ENCODE results near the gene ZNF91.
A peak's percentile ranks its signal among the peaks of the same experiment; 100 is the strongest.
"Not testable (repeated sequence)": the region's sequence is repeated elsewhere in the genome, so short reads cannot be mapped to it uniquely, and the experiment has no call there.

ZNF91 gene

DNA sequence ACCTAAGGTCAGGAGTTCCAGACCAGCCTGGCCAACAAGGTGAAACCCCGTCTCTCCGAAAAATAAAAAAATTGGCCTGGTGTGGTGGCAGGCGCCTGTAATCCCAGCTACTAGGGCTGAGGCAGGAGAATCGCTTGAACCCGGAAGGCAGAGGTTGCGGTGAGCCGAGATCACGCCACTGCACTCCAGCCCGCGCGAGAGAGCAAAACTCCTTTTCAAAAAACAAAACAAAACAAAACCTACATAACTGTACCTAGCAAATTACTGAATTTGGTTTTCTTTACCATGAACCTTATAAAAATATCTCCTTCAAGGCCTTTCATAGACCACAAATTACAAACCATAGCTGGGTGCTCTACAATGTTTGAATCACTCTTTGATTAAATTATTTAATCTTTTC, 760 bp downstream of the ZNF91 start:
- peak; percentile 20 for DNase-seq

DNA sequence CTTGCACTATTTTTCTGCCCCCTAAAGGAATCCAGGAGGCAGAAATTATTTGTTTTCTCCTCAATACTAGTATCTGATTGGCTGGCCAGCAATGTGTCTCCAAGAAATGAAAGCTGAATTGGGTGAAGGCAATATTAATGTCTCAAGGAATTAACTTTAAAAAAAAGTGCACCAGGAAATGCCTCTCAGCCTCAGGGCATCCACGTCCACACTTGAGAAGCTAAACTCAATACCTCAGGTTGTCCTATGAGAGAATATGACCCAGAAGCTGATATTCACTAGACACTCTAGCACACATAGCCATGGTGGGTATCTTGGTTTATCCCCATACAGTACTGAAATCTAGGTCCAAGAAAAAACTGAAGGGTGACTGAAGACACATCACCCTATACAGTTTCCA, 2.1 kb downstream of the ZNF91 start:
- no peak for DNase-seq

DNA sequence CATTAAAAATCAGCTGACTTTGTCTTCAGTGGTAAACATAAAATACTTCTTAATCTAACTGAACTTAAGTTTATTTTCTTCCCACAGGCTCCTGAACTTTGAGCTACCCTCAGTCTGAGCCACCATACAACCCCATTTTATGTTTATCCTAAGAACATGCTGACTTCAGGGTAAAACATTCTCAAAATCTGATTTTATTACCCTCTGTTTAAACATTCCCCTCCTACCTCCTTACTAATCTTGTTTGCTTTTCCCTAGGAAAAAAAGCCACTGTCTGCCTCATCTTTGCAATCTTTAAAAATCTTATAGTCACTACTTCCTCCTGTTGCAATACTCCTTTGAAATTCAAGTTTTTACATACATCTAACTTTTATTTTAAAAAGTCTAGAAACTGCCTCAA, 4.0 kb downstream of the ZNF91 start:
- DNase-seq, result no peak

DNA sequence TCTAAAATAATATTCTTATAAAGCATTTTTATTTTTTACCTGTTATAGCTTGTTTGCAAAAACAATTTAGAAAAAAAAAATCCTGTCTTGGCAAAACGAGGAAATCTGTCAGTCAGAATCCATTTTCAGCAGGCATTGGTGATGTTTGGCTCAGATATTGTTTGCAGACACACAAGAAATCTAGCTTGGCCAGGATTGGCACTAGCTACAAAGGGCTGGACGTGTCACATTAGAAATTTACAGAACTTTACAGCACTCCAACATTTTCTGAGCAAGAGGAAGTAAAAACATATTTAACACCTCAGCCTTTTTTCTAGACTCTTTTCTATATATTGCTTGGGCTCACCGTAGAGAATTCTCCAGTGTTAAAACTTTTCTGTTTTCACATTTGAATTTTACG, 9.9 kb downstream of the ZNF91 start:
- DNase-seq, result no peak

- DNase-seq, result no peak
Measured at GRCh38 chr19:23384858-23385257, 10.4 kb downstream of the ZNF91 start.

- DNase-seq, result no peak
Measured at GRCh38 chr19:23384166-23384565, 11.1 kb downstream of the ZNF91 start.

DNA sequence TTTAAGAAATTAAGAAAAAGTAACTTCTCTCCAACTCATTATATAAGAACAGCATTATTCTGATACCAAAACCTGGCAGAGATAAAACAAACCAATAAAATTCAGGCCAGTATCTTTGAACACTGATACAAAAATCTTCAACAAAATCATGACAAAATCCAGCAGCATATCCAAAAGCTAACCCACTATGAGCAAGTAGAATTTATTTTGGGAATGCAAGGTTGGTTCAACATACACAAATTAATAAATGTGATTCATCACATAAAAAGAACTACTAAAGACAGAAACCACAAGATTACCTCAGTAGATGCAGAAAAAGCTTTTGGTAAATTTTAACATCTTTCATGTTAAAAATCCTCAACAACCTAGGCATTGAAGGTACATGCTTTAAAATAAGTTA, 12.3 kb downstream of the ZNF91 start:
- DNase-seq, result no peak

DNA sequence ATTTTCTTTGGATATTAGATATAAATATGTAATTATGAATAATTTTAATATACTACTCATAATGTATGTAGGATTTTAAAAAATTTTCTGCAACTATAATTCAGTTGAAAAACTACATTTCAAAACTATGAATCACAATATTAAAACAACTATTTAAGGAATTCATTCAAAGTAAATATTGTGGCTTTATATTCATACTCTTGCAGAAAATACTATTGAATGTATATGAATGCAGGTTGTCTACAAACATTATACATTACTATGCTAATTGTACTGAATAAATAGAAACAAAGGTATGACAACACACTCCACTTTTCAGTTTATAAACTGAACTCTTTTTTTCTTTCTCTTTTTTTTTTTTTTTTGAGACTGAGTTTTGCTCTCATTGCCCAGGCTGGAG, 14.2 kb downstream of the ZNF91 start:
- DNase-seq, result no peak

GRCh38 chr19:23379671-23380070, 15.6 kb downstream of the ZNF91 start:
- not testable (repeated sequence) for DNase-seq

DNA sequence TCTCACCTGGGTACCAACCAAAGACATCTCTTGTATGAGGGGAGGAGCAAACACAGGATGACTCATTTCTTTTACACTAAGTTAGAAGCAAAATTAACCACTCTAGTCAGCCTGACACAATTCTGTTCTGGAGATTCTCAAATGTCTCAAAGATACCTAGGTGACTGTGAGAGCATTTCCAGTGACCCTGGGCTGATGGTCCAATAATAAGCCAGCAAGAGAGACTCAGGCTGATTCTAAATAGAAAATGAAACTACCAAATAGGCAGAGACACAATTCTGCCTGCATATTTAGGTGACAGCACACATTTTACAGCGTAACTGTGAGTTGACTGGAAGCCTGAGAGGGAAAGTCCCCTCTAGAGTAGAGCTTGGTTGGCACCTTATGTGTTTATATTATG, 16.3 kb downstream of the ZNF91 start:
- DNase-seq, result no peak

GRCh38 chr19:23377276-23377675, 18.0 kb downstream of the ZNF91 start:
- DNase-seq, result no peak

GRCh38 chr19:23366437-23366836, 28.8 kb downstream of the ZNF91 start:
- no peak for DNase-seq

GRCh38 chr19:23366031-23366430, 29.2 kb downstream of the ZNF91 start:
- not testable (repeated sequence) for DNase-seq

GRCh38 chr19:23365222-23365621, 30.0 kb downstream of the ZNF91 start:
- no peak for DNase-seq

DNA sequence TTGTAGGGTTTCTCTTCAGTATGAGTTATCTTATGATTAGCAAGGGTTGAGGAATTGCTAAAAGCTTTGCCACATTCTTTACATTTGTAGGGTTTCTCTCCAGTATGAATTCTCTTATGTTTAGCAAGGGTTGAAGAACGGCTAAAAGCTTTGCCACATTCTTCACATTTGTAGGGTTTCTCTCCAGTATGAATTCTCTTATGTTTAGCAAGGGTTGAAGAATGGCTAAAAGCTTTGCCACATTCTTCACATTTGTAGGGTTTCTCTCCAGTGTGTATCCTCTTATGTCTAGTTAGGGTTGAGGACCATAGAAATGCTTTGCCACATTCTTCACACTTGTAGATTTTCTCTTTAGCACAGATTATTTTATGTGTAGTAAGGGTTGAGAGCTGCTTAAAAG, 33.4 kb downstream of the ZNF91 start:
- DNase-seq, result not testable (repeated sequence)

DNA sequence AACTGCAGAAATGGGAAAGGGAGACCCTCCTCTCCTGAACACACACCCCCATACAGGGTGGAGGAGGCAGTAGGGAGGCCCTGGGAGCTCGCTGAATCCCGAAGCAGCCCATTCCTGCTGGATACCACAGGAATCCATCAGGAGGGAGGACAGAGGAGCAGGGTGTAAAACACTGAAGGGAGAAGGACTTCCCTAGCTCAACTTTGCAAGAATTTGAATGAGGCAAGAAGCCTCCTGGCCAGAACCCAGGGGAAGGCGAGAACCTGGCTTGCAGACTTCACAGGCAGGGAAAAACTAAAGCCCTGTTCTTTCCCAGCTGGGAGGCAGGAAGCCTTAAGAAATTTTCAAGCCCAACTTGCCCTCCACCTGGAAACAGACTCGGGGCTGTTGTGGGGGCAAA, 43.5 kb downstream of the ZNF91 start:
- DNase-seq, result no peak

DNA sequence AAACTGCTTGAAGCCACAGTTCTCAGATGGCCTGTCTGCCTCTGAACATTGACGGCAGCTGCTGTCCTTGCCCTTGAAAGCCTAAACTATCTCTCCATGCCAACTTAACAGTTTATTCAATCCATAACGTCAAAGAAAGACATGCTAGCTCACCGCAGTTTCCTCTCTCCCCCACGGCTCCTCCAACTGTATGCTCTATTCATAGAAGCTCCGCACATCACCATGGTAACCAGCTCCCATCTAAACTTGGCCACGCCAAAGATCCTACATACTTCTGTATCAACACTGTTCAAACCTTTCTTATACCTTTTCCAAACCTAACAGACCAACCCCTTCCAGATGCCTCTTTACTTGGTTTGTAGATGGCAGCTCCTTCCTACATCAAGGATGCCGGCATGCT, 48.6 kb downstream of the ZNF91 start:
- DNase-seq, result no peak

DNA sequence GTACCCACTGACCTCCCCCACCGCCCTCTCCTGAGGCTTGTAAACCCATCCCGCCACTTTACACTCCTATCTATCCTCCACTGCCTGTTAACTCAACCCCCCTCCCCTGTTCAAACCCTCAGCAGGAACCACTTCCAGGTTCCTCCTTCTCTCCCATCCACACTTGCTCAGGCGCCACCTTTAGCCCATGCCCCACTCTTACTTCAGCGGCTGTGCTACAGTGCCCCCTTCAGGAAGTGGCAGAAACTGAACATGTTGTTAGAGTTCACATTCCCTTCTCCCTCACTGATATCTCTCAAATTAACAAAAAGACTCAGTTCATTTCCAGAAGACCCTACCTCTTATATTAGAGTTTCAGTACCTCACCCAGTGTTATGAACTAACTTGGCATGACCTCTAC, 49.4 kb downstream of the ZNF91 start:
- DNase-seq, result no peak

DNA sequence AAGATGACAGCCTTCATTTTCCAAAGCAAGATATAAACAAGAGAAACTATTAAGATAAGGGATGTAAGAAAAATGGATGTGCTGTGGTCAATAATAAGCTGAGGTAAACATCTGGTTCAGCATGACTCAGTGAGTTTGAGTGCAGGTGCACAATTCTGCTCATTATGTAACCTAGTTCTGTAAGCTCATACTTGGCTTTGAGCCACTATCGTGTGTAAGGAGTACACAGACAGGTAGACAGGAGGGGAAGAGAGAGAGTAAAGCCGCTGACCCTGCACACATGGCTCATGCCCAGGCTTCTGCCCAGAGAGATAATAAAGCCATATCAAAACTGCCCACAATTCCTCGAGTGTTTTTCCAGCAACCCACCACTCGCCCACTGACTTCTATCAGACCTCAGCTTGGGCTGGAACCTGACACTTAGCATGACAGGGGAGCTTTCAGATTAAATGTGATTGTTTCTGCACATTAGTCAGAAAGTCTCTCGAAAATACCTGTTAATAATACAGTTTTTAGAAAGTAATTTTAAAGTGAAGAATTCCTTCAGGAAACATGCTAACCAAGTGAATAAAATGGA, 51.7 kb downstream of the ZNF91 start:
- no peak for DNase-seq

GRCh38 chr19:23328211-23328610, 67.1 kb downstream of the ZNF91 start:
- DNase-seq, result no peak

DNA sequence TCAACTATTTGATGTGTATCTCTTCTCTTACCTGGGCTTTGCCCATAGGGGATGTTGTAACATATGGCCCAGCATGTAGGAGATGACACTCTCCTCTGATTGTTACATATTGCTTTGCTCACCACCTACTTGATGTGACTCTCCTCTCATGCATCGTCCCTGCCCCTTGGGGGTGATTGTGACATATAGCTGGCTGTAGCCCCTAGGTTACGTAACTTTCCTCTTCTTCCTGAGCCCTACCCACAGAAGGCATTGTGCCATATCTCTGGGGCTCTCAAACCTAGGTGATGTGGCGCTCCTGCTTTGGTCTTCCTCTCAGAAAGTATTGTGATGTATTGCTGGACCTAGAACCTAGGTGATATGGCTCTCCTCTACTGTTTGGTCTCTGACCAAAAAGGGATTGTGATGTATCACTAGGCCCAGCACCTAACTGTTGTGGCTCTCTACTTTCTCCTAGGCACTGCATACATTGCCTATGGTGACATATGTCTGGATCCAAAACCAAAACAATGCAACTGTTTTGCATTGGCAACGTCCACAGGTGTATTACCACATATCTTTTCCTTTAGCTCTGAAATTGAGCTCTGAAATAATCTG, 73.2 kb downstream of the ZNF91 start:
- DNase-seq, result no peak

- DNase-seq, result not testable (repeated sequence)
Measured at GRCh38 chr19:23321403-23321802, 73.9 kb downstream of the ZNF91 start.

DNA sequence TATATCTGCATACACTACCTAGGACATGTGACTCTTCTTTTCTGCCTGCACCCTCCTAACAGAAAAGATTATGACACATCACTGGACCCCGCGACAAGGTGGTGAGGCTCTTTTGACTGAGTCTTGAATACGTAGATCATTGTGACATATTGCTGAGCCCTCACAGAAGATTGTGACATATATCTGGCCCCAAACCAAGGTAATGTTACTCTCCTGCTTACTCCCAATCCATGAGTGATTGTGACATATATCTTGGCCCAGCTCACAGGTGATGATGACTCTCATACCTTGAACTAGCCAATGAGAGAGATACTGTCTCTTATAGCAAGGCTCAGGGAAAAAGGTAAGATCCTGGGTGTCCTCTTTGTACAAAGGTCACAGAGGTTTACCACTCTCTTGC, 75.7 kb downstream of the ZNF91 start:
- DNase-seq, result not testable (repeated sequence)

DNA sequence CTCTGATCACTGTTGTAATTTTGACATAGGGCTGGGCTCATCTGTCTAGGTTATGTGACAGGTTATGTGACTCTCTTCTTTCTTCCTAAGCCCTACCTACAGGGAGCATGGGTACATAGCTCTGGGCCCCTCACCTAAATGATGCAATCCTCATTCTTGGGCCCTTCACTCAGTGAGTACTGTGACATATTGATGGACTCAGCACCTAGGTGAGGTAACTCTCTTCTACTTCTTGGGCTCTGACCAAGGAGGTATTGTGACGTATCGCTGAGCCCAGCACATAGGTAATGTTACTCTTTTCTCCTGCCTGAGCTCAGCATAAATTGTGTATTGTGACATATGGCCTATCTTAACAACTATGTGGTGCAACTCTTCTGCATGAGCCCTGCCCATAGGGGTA, 76.3 kb downstream of the ZNF91 start:
- not testable (repeated sequence) for DNase-seq

GRCh38 chr19:23318143-23318542, 77.1 kb downstream of the ZNF91 start:
- no peak for DNase-seq

Data from activated gamma-delta T cell treated with Interleukin-2 at 50 U/mL for 16 hours (primary cell).